DOHH2 (cell line): ENCODE measurements around the gene GTF3C1.

Source experiments
- H3F3A ChIP-seq: fragments of 200-600 bp; sonication (generic), shearing (Covaris generic); 2 replicates; pipeline ENCODE4 v1.6.0; 2016; ENCODE audit warnings: antibody characterized with exemption, mild to moderate bottlenecking; ENCODE audit not compliant: control insufficient read depth, insufficient read depth
- H3K27ac ChIP-seq: fragments of 200-600 bp; sonication (generic); 2 replicates; pipeline ENCODE4 v1.5.1; 2014; ENCODE audit warnings: low read depth, mild to moderate bottlenecking, low read length, moderate library complexity
- H3K27me3 ChIP-seq: fragments of 200-600 bp; sonication (generic); 2 replicates; pipeline ENCODE4 v1.6.1; 2014; ENCODE audit warnings: mild to moderate bottlenecking, low read length, mixed read lengths; ENCODE audit not compliant: control insufficient read depth
- H3K36me3 ChIP-seq: fragments of 200-600 bp; sonication (generic); 2 replicates; pipeline ENCODE4 v1.6.1; 2014; ENCODE audit warnings: mild to moderate bottlenecking, low read length, moderate library complexity, mixed read lengths; ENCODE audit not compliant: control insufficient read depth
- H3K4me1 ChIP-seq: fragments of 200-600 bp; sonication (generic); 2 replicates; pipeline ENCODE4 v1.6.1; 2014; ENCODE audit warnings: mild to moderate bottlenecking, low read length, mixed read lengths; ENCODE audit not compliant: control insufficient read depth
- H3K4me2 ChIP-seq: fragments of 200-600 bp; sonication (generic); 2 replicates; pipeline ENCODE4 v1.6.0; 2014; ENCODE audit warnings: mild to moderate bottlenecking, low read length, moderate library complexity
- H3K4me3 ChIP-seq: fragments of 200-600 bp; sonication (generic); 2 replicates; pipeline ENCODE4 v1.5.1; 2014; ENCODE audit warnings: mild to moderate bottlenecking, low read length, mixed read lengths
- H3K79me2 ChIP-seq: fragments of 200-600 bp; sonication (generic); 2 replicates; pipeline ENCODE4 v1.6.1; 2014; ENCODE audit warnings: mild to moderate bottlenecking, low read length, mixed read lengths; ENCODE audit not compliant: control insufficient read depth
- H3K9me2 ChIP-seq: fragments of 200-600 bp; sonication (generic); replicated peaks from 2 replicates; pipeline ENCODE4 v1.6.1; 2014; ENCODE audit warnings: mild to moderate bottlenecking, low read length, mixed read lengths; ENCODE audit not compliant: control insufficient read depth
- H3K9me3 ChIP-seq: fragments of 200-600 bp; sonication (generic); 2 replicates; pipeline ENCODE4 v1.6.1; 2014; ENCODE audit warnings: antibody characterized with exemption, low read length, mixed read lengths; ENCODE audit not compliant: control insufficient read depth, insufficient read depth
- H4K20me1 ChIP-seq: fragments of 200-600 bp; sonication (generic); 2 replicates; pipeline ENCODE4 v1.6.0; 2014; ENCODE audit warnings: low read depth, mild to moderate bottlenecking, antibody characterized with exemption, low read length, moderate library complexity; ENCODE audit not compliant: control insufficient read depth, insufficient read depth
- CTCF ChIP-seq: fragments of 200-600 bp; sonication (generic); IDR thresholded peaks from one replicate; pipeline ENCODE4 v1.5.1; 2014; ENCODE audit warnings: antibody characterized with exemption, mild to moderate bottlenecking, low read depth, low read length; ENCODE audit not compliant: poor library complexity, severe bottlenecking
- EZH2phosphoT487 ChIP-seq: fragments of 200-600 bp; sonication (generic); IDR thresholded peaks from 2 replicates; pipeline ENCODE4 v1.6.1; 2017; ENCODE audit warnings: borderline replicate concordance, mild to moderate bottlenecking, antibody characterized with exemption, low read length, moderate library complexity, mixed read lengths

The GTF3C1 gene

GRCh38 chr16:27579087-27579980, 29.6 kb upstream of the GTF3C1 start:
- no peaks in the 10 kb centered on the region for H3K4me1 ChIP-seq
- no peaks in the 10 kb centered on the region for H3K27me3 ChIP-seq
- H3K9me2 ChIP-seq, result no peaks in the 10 kb centered on the region
- no peaks in the 10 kb centered on the region for H3K36me3 ChIP-seq
- no peaks in the 10 kb centered on the region for H3K9me3 ChIP-seq
- no peaks in the 10 kb centered on the region for H4K20me1 ChIP-seq
- no peak overlapping the region for H3K4me3 ChIP-seq
- no peak overlapping the region for H3K4me2 ChIP-seq
- no peak overlapping the region for H3K27ac ChIP-seq
- H3K79me2 ChIP-seq, result no peaks in the 10 kb centered on the region
- H3F3A ChIP-seq, result no peaks in the 10 kb centered on the region
- no peak for TF ChIP-seq CTCF
- TF ChIP-seq EZH2phosphoT487, result no peak

GRCh38 chr16:27576729-27577128, 27.0 kb upstream of the GTF3C1 start:
- Histone ChIP-seq H3K9me2 (no peaks in the 10 kb centered on the region), H3F3A (no peaks in the 10 kb centered on the region), H3K79me2 (no peaks in the 10 kb centered on the region), H3K27ac (no peak overlapping the region), H4K20me1 (no peaks in the 10 kb centered on the region), H3K27me3 (no peaks in the 10 kb centered on the region), H3K9me3 (no peaks in the 10 kb centered on the region), H3K36me3 (no peaks in the 10 kb centered on the region), H3K4me3 (no peak overlapping the region), H3K4me1 (no peaks in the 10 kb centered on the region), H3K4me2 (no peak overlapping the region)
- TF ChIP-seq EZH2phosphoT487 (no peak), CTCF (no peak)

GRCh38 chr16:27572711-27573110, 23.0 kb upstream of the GTF3C1 start:
- Histone ChIP-seq H3K27ac (no peak overlapping the region), H3K79me2 (no peaks in the 10 kb centered on the region), H3K36me3 (no peaks in the 10 kb centered on the region), H3K4me1 (no peaks in the 10 kb centered on the region), H3F3A (no peaks in the 10 kb centered on the region), H3K4me2 (no peak overlapping the region), H4K20me1 (no peaks in the 10 kb centered on the region), H3K9me3 (no peaks in the 10 kb centered on the region), H3K27me3 (no peaks in the 10 kb centered on the region), H3K4me3 (no peak overlapping the region), H3K9me2 (no peaks in the 10 kb centered on the region)
- TF ChIP-seq CTCF (no peak), EZH2phosphoT487 (no peak)
